ENCODE data around the gene TAOK1.

- TF ChIP-seq, protein P1, sequence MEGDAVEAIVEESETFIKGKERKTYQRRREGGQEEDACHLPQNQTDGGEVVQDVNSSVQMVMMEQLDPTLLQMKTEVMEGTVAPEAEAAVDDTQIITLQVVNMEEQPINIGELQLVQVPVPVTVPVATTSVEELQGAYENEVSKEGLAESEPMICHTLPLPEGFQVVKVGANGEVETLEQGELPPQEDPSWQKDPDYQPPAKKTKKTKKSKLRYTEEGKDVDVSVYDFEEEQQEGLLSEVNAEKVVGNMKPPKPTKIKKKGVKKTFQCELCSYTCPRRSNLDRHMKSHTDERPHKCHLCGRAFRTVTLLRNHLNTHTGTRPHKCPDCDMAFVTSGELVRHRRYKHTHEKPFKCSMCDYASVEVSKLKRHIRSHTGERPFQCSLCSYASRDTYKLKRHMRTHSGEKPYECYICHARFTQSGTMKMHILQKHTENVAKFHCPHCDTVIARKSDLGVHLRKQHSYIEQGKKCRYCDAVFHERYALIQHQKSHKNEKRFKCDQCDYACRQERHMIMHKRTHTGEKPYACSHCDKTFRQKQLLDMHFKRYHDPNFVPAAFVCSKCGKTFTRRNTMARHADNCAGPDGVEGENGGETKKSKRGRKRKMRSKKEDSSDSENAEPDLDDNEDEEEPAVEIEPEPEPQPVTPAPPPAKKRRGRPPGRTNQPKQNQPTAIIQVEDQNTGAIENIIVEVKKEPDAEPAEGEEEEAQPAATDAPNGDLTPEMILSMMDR (IDR thresholded peaks at IDR 0.05; ENCODE audit: insufficient read depth, low read depth, low read length), result no peak
- no peak for TF ChIP-seq EZH2 (IDR thresholded peaks at IDR 0.05; ENCODE audit: insufficient read depth, low read length)
These were observed 11.7 kb upstream of the TAOK1 start for GRCh38 chr17:29378500-29378899.

Measured in astrocyte (in vitro differentiated cells and primary cell).